ENCODE measurements around the gene ADGRL4.

The ADGRL4 gene

GRCh38 chr1:78902641-78903040 lies 103.9 kb downstream of the ADGRL4 start:
- H3K27ac ChIP-seq (ENCODE audit: extremely low read depth, low read depth, low read length), result no peak overlapping the region

GRCh38 chr1:78894811-78895210 lies 111.7 kb downstream of the ADGRL4 start:
- H3K4me1 ChIP-seq (ENCODE audit: control insufficient read depth, insufficient read depth, low read length), result no peaks in the 10 kb centered on the region
- H3K27ac ChIP-seq (ENCODE audit: extremely low read depth, low read depth, low read length), result no peak overlapping the region
- no peak overlapping the region for H3K4me3 ChIP-seq (ENCODE audit: low read depth, low read length)
- H3K9me3 ChIP-seq (ENCODE audit: control insufficient read depth, insufficient read depth, low read depth, low read length), result no peaks in the 10 kb centered on the region
- ChIA-PET POLR2A (no interaction called here), CTCF (no interaction called here)
- H3K36me3 ChIP-seq (ENCODE audit: control insufficient read depth in 2 of 2, insufficient read depth in 1 of 2, low read length in 2 of 2), result no peaks in the 10 kb centered on the region
- TF ChIP-seq, protein P1, sequence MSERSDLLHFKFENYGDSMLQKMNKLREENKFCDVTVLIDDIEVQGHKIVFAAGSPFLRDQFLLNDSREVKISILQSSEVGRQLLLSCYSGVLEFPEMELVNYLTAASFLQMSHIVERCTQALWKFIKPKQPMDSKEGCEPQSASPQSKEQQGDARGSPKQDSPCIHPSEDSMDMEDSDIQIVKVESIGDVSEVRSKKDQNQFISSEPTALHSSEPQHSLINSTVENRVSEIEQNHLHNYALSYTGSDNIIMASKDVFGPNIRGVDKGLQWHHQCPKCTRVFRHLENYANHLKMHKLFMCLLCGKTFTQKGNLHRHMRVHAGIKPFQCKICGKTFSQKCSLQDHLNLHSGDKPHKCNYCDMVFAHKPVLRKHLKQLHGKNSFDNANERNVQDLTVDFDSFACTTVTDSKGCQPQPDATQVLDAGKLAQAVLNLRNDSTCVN (tag by site-specific recombination; optimal IDR thresholded peaks at IDR 0.05), result no peak
- TF ChIP-seq ZNF791 (tag by site-specific recombination; IDR thresholded peaks at IDR 0.05) (no peak), ZBTB17 (tag by site-specific recombination; IDR thresholded peaks at IDR 0.05) (no peak), KLF8 (tag by site-specific recombination; IDR thresholded peaks at IDR 0.05) (no peak), ZNF624 (tag by site-specific recombination; IDR thresholded peaks at IDR 0.05) (no peak), ZEB2 (tag by site-specific recombination; IDR thresholded peaks at IDR 0.05) (no peak), SALL2 (tag by site-specific recombination; IDR thresholded peaks at IDR 0.05; ENCODE audit: borderline replicate concordance) (no peak), ZNF335 (tag by site-specific recombination; conservative IDR thresholded peaks at IDR 0.05) (no peak), ZNF266 (tag by site-specific recombination; IDR thresholded peaks at IDR 0.05; ENCODE audit: low read depth) (no peak), ZNF501 (tag by site-specific recombination; IDR thresholded peaks at IDR 0.05) (no peak), ZXDB (tag by site-specific recombination; IDR thresholded peaks at IDR 0.05) (no peak), ZNF121 (tag by site-specific recombination; IDR thresholded peaks at IDR 0.05) (no peak), ZBTB44 (tag by site-specific recombination; IDR thresholded peaks at IDR 0.05) (no peak)
- TF ChIP-seq, protein P2, sequence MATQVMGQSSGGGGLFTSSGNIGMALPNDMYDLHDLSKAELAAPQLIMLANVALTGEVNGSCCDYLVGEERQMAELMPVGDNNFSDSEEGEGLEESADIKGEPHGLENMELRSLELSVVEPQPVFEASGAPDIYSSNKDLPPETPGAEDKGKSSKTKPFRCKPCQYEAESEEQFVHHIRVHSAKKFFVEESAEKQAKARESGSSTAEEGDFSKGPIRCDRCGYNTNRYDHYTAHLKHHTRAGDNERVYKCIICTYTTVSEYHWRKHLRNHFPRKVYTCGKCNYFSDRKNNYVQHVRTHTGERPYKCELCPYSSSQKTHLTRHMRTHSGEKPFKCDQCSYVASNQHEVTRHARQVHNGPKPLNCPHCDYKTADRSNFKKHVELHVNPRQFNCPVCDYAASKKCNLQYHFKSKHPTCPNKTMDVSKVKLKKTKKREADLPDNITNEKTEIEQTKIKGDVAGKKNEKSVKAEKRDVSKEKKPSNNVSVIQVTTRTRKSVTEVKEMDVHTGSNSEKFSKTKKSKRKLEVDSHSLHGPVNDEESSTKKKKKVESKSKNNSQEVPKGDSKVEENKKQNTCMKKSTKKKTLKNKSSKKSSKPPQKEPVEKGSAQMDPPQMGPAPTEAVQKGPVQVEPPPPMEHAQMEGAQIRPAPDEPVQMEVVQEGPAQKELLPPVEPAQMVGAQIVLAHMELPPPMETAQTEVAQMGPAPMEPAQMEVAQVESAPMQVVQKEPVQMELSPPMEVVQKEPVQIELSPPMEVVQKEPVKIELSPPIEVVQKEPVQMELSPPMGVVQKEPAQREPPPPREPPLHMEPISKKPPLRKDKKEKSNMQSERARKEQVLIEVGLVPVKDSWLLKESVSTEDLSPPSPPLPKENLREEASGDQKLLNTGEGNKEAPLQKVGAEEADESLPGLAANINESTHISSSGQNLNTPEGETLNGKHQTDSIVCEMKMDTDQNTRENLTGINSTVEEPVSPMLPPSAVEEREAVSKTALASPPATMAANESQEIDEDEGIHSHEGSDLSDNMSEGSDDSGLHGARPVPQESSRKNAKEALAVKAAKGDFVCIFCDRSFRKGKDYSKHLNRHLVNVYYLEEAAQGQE (tag by site-specific recombination; IDR thresholded peaks at IDR 0.05), result no peak

More at GRCh38 chr1:78902641-78903040, 103.9 kb downstream of the ADGRL4 start:
- CTCF ChIA-PET, result no interaction called here
- POLR2A ChIA-PET, result no interaction called here
- no peaks in the 10 kb centered on the region for H3K9me3 ChIP-seq (ENCODE audit: control insufficient read depth, insufficient read depth, low read depth, low read length)
- TF ChIP-seq ZNF169 (tag by site-specific recombination; IDR thresholded peaks at IDR 0.05) (no peak), PRDM4 (tag by site-specific recombination; IDR thresholded peaks at IDR 0.05) (no peak), ZNF148 (tag by site-specific recombination; IDR thresholded peaks at IDR 0.05; ENCODE audit: borderline replicate concordance) (no peak), HOXA7 (CRISPR knock-in tag; IDR thresholded peaks at IDR 0.05; ENCODE audit: borderline replicate concordance) (no peak), ZNF610 (tag by site-specific recombination; IDR thresholded peaks at IDR 0.05; ENCODE audit: borderline replicate concordance) (no peak), ZNF560 (tag by site-specific recombination; IDR thresholded peaks at IDR 0.05; ENCODE audit: borderline replicate concordance) (no peak), GLI2 (tag by site-specific recombination; IDR thresholded peaks at IDR 0.05; ENCODE audit: borderline replicate concordance, low read depth) (no peak), ZNF514 (tag by site-specific recombination; IDR thresholded peaks at IDR 0.05) (no peak), ZNF211 (tag by site-specific recombination; IDR thresholded peaks at IDR 0.05; ENCODE audit: low read depth) (no peak), ZNF302 (tag by site-specific recombination; IDR thresholded peaks at IDR 0.05; ENCODE audit: low read depth) (no peak)
- H3K4me1 ChIP-seq (ENCODE audit: control insufficient read depth, insufficient read depth, low read length), result no peaks in the 10 kb centered on the region
- H3K36me3 ChIP-seq (ENCODE audit: control insufficient read depth in 2 of 2, insufficient read depth in 1 of 2, low read length in 2 of 2), result no peaks in the 10 kb centered on the region
- H3K4me3 ChIP-seq (ENCODE audit: low read depth, low read length), result no peak overlapping the region
